Endothelial cell of umbilical vein (primary cell): ENCODE results near the gene NDFIP1. TPM values are rescaled to one million over a fixed set of nuclear protein-coding genes. Genes with fewer than 3 reads are reported as not detected.
A peak's percentile ranks its signal among the peaks of the same experiment; 100 is the strongest.

Source experiments
- BruUV-seq: library from RNA; stranded (reverse); fragments of 400-500 nt; replicated peaks from 2 replicates; lab custom pipeline; 2021; lab: Mats Ljungman, UMichigan
- CTCF ChIA-PET: fragments of 300-600, 350-600 bp; sonication (Branson Sonifier 250); formaldehyde crosslinking; loops from one replicate; lab custom pipeline; 2021; ENCODE audit warnings: antibody characterized with exemption, inconsistent platforms; lab: Charles Lee
- POLR2A ChIA-PET: fragments of 300-600, 350-600 bp; sonication (Branson Sonifier 250); formaldehyde crosslinking; loops from one replicate; lab custom pipeline; 2021; ENCODE audit warnings: antibody characterized with exemption, inconsistent platforms; lab: Charles Lee
- DNase-seq: peaks from one replicate; pipeline ENCODE4 v3.0.0-alpha.2; 2011; ENCODE audit warnings: low read depth, low spot score
- FAIRE-seq: peaks from 2 replicates; lab custom pipeline; 2011; peaks lifted over from hg19 to GRCh38; lab: Jason Lieb, UNC
- H2AFZ ChIP-seq: 2 replicates; pipeline ENCODE4 v1.6.0; 2012; ENCODE audit warnings: low read depth, low read length, control low read depth, inconsistent platforms
- H3K27ac ChIP-seq: 2 replicates; pipeline ENCODE4 v1.5.1; 2011; ENCODE audit warnings: low read depth, mild to moderate bottlenecking, control low read depth, low read length, moderate library complexity; ENCODE audit not compliant: insufficient read depth
- H3K27me3 ChIP-seq, 2 experiments: 2 replicates each; pipeline versions ENCODE4 v1.6.0 to v1.6.1; 2011; ENCODE audit warnings: low read length in 2 of 2, mixed read lengths in 1 of 2; ENCODE audit not compliant: control insufficient read depth in 2 of 2, insufficient read depth in 2 of 2
- H3K36me3 ChIP-seq, 2 experiments: 2 replicates in 1 of 2; 3 replicates in 1 of 2; pipeline ENCODE4 v1.5.1; 2011; ENCODE audit warnings: low read length in 2 of 2, mild to moderate bottlenecking in 1 of 2, moderate library complexity in 1 of 2; ENCODE audit not compliant: control insufficient read depth in 2 of 2, insufficient read depth in 2 of 2; ENCODE audit errors: extremely low read depth in 1 of 2
- H3K4me1 ChIP-seq: 3 replicates; pipeline ENCODE4 v1.5.1; 2011; ENCODE audit warnings: mild to moderate bottlenecking, low read length; ENCODE audit not compliant: control insufficient read depth, insufficient read depth; ENCODE audit errors: extremely low read depth
- H3K4me2 ChIP-seq: 2 replicates; pipeline ENCODE4 v1.6.1; 2011; ENCODE audit warnings: low read length, control low read depth, mixed read lengths; ENCODE audit not compliant: insufficient read depth
- H3K4me3 ChIP-seq, 3 experiments: fragments of 200-600 bp in 1 of 3; sonication (generic), shearing (Covaris generic) in 1 of 3; replicated peaks in 1 of 3; 2 replicates each; pipeline ENCODE4 v1.5.1; 2011 to 2016; ENCODE audit warnings: control low read depth in 3 of 3, low read length in 3 of 3, mild to moderate bottlenecking in 2 of 3, inconsistent platforms in 1 of 3, low read depth in 1 of 3, moderate library complexity in 1 of 3; ENCODE audit not compliant: insufficient read depth in 1 of 3
- H3K79me2 ChIP-seq: 2 replicates; pipeline ENCODE4 v1.6.0; 2012; ENCODE audit warnings: low read length, inconsistent platforms; ENCODE audit not compliant: control insufficient read depth, insufficient read depth
- H3K9ac ChIP-seq: replicated peaks from 2 replicates; pipeline ENCODE3; 2011; ENCODE audit warnings: low read length, control low read depth; ENCODE audit not compliant: insufficient read depth; ENCODE audit errors: extremely low read depth
- H3K9me1 ChIP-seq: replicated peaks from 3 replicates; pipeline ENCODE4 v1.6.0; 2011; ENCODE audit warnings: mild to moderate bottlenecking, low read length; ENCODE audit not compliant: control insufficient read depth, insufficient read depth; ENCODE audit errors: extremely low read depth
- H3K9me3 ChIP-seq: replicated peaks from 2 replicates; pipeline ENCODE4 v1.5.1; 2012; ENCODE audit warnings: low read length, inconsistent platforms; ENCODE audit not compliant: control insufficient read depth, insufficient read depth
- H4K20me1 ChIP-seq: replicated peaks from 2 replicates; pipeline ENCODE3; 2011; ENCODE audit warnings: mild to moderate bottlenecking, low read length; ENCODE audit not compliant: control insufficient read depth, insufficient read depth; ENCODE audit errors: extremely low read depth
- FOS ChIP-seq: IDR thresholded peaks from 2 replicates; pipeline ENCODE4 v1.6.1; 2011; ENCODE audit warnings: mild to moderate bottlenecking, low read length, moderate library complexity, borderline replicate concordance; ENCODE audit not compliant: insufficient read depth
- GATA2 ChIP-seq: IDR thresholded peaks from 2 replicates; pipeline ENCODE4 v1.7.0; 2011; ENCODE audit warnings: low read depth, mild to moderate bottlenecking, moderate library complexity, mixed read lengths, low read length; ENCODE audit not compliant: insufficient read length, insufficient read depth
- JUN ChIP-seq: IDR thresholded peaks from 2 replicates; pipeline ENCODE4 v1.6.1; 2011; ENCODE audit warnings: borderline replicate concordance, low read depth; ENCODE audit not compliant: insufficient read length, insufficient read depth
- POLR2AphosphoS5 ChIP-seq: IDR thresholded peaks from 2 replicates; pipeline ENCODE4 v1.6.1; 2012; ENCODE audit warnings: low read depth, mild to moderate bottlenecking, control low read depth, low read length, moderate library complexity; ENCODE audit not compliant: insufficient read depth
- dilution Hi-C: fragments of 300-500 bp; cut with MboI; formaldehyde crosslinking; loops from one replicate; pipeline ENCODE4 v1.15.0; 2019; ENCODE audit warnings: low sequenced_read_pairs; ENCODE audit not compliant: extremely low pct_ligation_motif_present
- intact Hi-C: fragments of 100-400 bp; cut with micrococcal nuclease; formaldehyde crosslinking; loops from one replicate; pipeline ENCODE4 v1.10.0; 2022
- polyA plus RNA-seq, 4 experiments: library from polyadenylated mRNA; depleted of rRNA in 3 of 4; stranded (reverse) in 3 of 4; unstranded in 1 of 4; fragments of >200 nt; gene quantifications; 2 replicates each; pipeline versions ENCODE4 v1.2.1 to v1.2.3, GENCODE V29; 2011 to 2012; ENCODE audit warnings: missing spikeins in 1 of 4
- total RNA-seq: library from RNA; stranded (reverse); gene quantifications from 2 replicates; pipeline ENCODE4 v1.2.3, GENCODE V29; 2021
- TF ChIP-seq, protein P1 (sequence below): IDR thresholded peaks from 2 replicates; pipeline ENCODE4 v1.6.1; 2011; ENCODE audit not compliant: insufficient read depth, insufficient read length
- TF ChIP-seq, protein P2 (sequence below), 2 donors: IDR thresholded peaks; 1 replicate in 1 of 2; 2 replicates in 1 of 2; pipeline ENCODE4 v1.5.1; 2011; ENCODE audit warnings: low read length in 2 of 2, mild to moderate bottlenecking in 2 of 2, moderate library complexity in 2 of 2, control low read depth in 1 of 2, inconsistent platforms in 1 of 2, low read depth in 1 of 2; ENCODE audit not compliant: insufficient read depth in 1 of 2; ENCODE audit errors: extremely low read depth in 1 of 2

Gene NDFIP1
- total and polyA plus RNA-seq, 2 donors (not counting 3 experiments of a cell fraction or from before 2014, with no cell fraction given) = 12.3 to 42.6 TPM

DNA sequence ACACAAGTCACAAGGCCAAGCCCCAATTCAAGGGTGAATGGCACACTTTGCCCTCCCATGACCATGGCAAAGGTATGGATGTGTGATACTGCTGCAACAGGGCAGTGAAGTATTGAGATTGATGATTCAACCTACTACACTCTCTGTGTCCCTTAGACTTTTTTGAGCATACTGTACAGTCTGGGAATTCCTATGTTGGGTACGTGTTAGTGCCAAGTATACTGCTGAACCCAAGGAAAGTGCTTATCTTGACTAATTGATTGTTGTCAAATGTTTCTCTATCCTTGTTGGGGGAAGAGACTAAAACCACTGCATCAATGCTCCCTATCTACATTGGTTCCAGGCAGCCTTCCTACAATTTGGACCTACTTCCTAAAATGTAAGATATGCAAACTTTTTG lies 93.7 kb downstream of the NDFIP1 start:
- BruUV-seq = no TSS peak
- peak; percentile 62 for TF ChIP-seq GATA2
- TF ChIP-seq FOS = peak; percentile 55
- TF ChIP-seq, protein P1, sequence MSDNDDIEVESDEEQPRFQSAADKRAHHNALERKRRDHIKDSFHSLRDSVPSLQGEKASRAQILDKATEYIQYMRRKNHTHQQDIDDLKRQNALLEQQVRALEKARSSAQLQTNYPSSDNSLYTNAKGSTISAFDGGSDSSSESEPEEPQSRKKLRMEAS = no peak
- peak; percentile 40 for TF ChIP-seq JUN
- peak; percentile 44 for TF ChIP-seq POLR2AphosphoS5
- TF ChIP-seq, protein P2, sequence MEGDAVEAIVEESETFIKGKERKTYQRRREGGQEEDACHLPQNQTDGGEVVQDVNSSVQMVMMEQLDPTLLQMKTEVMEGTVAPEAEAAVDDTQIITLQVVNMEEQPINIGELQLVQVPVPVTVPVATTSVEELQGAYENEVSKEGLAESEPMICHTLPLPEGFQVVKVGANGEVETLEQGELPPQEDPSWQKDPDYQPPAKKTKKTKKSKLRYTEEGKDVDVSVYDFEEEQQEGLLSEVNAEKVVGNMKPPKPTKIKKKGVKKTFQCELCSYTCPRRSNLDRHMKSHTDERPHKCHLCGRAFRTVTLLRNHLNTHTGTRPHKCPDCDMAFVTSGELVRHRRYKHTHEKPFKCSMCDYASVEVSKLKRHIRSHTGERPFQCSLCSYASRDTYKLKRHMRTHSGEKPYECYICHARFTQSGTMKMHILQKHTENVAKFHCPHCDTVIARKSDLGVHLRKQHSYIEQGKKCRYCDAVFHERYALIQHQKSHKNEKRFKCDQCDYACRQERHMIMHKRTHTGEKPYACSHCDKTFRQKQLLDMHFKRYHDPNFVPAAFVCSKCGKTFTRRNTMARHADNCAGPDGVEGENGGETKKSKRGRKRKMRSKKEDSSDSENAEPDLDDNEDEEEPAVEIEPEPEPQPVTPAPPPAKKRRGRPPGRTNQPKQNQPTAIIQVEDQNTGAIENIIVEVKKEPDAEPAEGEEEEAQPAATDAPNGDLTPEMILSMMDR (IDR thresholded peaks at IDR 0.05; ENCODE audit: extremely low read depth in 1 of 2, insufficient read depth in 1 of 2, low read depth in 1 of 2, low read length in 2 of 2) = no peak
- Histone ChIP-seq H3K27me3 (no peaks in the 10 kb centered on the region), H4K20me1 (no peaks in the 10 kb centered on the region), H3K4me1 (peaks cover 32% of the 10 kb centered on the region), H3K4me3 (no peak overlapping the region), H3K4me2 (no peak overlapping the region), H3K27ac (peak overlapping the region; percentile 91), H3K36me3 (no peaks in the 10 kb centered on the region), H3K9ac (peak overlapping the region; percentile 66), H2AFZ (no peak overlapping the region), H3K9me1 (no peaks in the 10 kb centered on the region), H3K9me3 (no peaks in the 10 kb centered on the region), H3K79me2 (no peaks in the 10 kb centered on the region)
- DNase-seq (peak; percentile 59), FAIRE-seq (peak; percentile 86)
- ChIA-PET CTCF (interaction anchor here (1.0 to 1.9 kb wide), 6 partner anchors 10 to 346 kb away, joined by 3 to 6 read pairs (median 4); no protein-coding TSS in a partner anchor), POLR2A (no interaction called here)
- dilution Hi-C loops = no loop called here
- intact Hi-C loops = no loop called here

Other genes with a start within 250 kb of the NDFIP1 start
- gene PCDH1, start 230.4 kb upstream of the NDFIP1 start, total RNA-seq = 136 and 170 TPM in 2 replicates
- gene PCDH1, start 230.4 kb upstream of the NDFIP1 start, polyA plus RNA-seq = 113 and 124 TPM in 2 replicates
- gene DELE1, start 184.9 kb upstream of the NDFIP1 start, total RNA-seq = 67.0 and 105 TPM in 2 replicates
- gene DELE1, start 184.9 kb upstream of the NDFIP1 start, polyA plus RNA-seq = 121 and 139 TPM in 2 replicates
- 18.5 and 20.4 TPM in 2 replicates for gene PCDH12, start 150.6 kb upstream of the NDFIP1 start, total RNA-seq
- 5.5 and 6.2 TPM in 2 replicates for gene PCDH12, start 150.6 kb upstream of the NDFIP1 start, polyA plus RNA-seq
- 53.1 and 55.9 TPM in 2 replicates for gene RNF14, start 139.7 kb upstream of the NDFIP1 start, total RNA-seq
- gene RNF14, start 139.7 kb upstream of the NDFIP1 start, polyA plus RNA-seq = 20.3 and 23.5 TPM in 2 replicates
- 49.3 and 52.1 TPM in 2 replicates for gene GNPDA1, start 95.8 kb upstream of the NDFIP1 start, total RNA-seq
- 19.8 and 22.5 TPM in 2 replicates for gene GNPDA1, start 95.8 kb upstream of the NDFIP1 start, polyA plus RNA-seq
- 33.9 and 49.5 TPM in 2 replicates for gene SPRY4, start 216.2 kb downstream of the NDFIP1 start, total RNA-seq
- gene SPRY4, start 216.2 kb downstream of the NDFIP1 start, polyA plus RNA-seq = 9.3 and 11.0 TPM in 2 replicates